HG02870 (cell line): ENCODE data around the gene GCSAM.
A peak's percentile ranks its signal among the peaks of the same experiment; 100 is the strongest.

ENCODE experiments used
- ATAC-seq: cut with Tn5 transposase; IDR thresholded peaks from one replicate; pipeline ENCODE4 v1.9.1; 2021; ENCODE audit warnings: mild to moderate bottlenecking, moderate library complexity; ENCODE audit not compliant: unreplicated experiment

GCSAM gene, protein sequence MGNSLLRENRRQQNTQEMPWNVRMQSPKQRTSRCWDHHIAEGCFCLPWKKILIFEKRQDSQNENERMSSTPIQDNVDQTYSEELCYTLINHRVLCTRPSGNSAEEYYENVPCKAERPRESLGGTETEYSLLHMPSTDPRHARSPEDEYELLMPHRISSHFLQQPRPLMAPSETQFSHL

DNA sequence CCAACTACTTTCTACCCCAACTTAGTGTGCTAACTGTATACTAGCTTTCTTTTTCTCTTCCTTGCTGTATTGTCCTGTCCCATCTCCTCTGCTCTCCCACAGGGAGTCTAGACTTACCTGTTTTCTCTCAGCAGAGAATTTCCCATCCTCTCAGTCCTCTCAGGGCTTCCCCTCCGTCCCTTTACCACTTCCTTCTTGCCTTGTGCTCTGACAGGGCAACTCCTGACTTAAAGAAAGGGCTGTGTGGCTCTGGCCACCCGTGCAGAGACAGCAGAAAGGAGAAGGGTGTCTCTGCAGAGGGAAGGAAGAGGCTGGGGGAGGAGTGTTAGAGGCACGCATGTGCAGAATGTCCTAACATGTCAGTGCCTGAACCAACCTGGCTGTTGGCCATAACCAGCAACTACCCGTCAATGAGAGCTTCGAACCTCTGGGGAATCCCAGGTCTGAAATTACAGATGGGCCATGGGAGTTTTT, at the start of gene GCSAM:
GCSAM (minus strand) TSS at position 274 of the 474 bp plus-strand sequence; CDS start at position 146, 128 bp downstream.
- peak; percentile 70 for ATAC-seq

DNA sequence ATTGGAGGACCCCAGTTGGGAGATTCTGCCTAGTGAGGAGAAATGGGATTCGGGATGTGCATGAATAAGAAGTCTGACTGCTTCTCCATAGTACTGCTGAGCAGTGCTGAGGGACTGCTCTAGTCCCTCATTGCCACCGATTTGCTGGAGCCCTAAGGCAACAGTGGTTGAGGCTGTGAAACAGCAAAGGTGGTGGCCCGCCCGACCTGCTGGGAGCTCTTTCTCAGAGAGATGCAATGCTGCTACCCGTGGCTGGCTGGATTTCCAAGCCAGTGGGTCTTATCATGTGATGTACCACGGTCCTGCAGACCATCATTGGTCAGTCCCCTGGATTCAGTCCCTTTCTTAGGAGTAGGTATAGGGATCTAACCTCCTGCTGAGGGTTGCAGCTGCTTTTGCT, 42.6 kb upstream of the GCSAM start:
- ATAC-seq: no peak

GRCh38 chr3:112175037-112175436, 42.0 kb upstream of the GCSAM start:
- no peak for ATAC-seq

GRCh38 chr3:112171144-112171543, 38.1 kb upstream of the GCSAM start:
- no peak for ATAC-seq

- ATAC-seq: no peak
Observed at GRCh38 chr3:112170046-112170445, 37.0 kb upstream of the GCSAM start.

DNA sequence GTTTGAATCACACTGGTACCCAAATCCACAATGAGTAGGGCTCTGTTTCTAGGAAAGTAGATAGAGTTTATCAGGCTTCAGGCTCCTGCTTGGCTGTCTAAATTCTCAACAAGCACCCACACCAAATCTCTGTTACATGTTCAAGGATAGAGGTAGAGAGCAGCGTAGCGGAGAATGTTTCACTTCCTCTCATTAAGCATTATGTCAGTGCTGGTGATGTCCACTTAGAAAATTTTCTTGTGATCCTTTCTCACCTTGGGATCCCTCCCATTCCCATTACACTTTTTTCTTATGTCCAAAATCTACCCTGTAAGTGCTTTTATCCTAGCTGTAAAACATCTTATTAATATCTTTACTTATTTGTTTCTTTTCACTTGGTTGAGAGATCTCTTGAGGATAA, 34.7 kb upstream of the GCSAM start:
- peak; percentile 97 for ATAC-seq

- no peak for ATAC-seq
Observed at GRCh38 chr3:112149136-112149535, 16.1 kb upstream of the GCSAM start.

DNA sequence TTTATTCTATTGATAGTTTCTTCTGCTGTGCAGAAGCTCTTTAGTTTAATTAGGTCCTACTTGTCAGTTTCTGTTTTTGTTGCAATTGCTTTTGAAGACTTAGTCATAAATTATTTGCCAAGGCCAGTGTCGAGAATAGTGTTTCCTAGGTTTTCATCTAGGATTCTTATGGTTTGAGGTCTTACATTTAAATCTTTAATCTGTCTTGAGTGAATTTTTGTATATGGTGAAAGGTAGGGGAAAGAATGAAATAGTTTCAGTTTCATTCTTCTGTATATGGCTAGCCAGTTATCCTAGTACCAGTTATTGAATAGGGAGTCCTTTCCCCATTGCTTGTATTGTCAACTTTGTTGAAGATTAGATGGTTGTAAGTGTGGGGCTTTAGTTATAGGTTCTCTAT, 10.6 kb upstream of the GCSAM start:
- ATAC-seq: no peak

- no peak for ATAC-seq
Observed at GRCh38 chr3:112143251-112143650, 10.2 kb upstream of the GCSAM start.

GRCh38 chr3:112141293-112141692, 8.2 kb upstream of the GCSAM start:
- no peak for ATAC-seq

GRCh38 chr3:112140584-112140983, 7.5 kb upstream of the GCSAM start:
- ATAC-seq: no peak

GRCh38 chr3:112138219-112138969, 5.3 kb upstream of the GCSAM start:
- ATAC-seq: no peak

- no peak for ATAC-seq
Observed at GRCh38 chr3:112137781-112138180, 4.7 kb upstream of the GCSAM start.

- ATAC-seq: peak; percentile 26
Observed at GRCh38 chr3:112136959-112137693, 4.1 kb upstream of the GCSAM start.

GRCh38 chr3:112136046-112136445, 3.0 kb upstream of the GCSAM start:
- ATAC-seq: no peak

DNA sequence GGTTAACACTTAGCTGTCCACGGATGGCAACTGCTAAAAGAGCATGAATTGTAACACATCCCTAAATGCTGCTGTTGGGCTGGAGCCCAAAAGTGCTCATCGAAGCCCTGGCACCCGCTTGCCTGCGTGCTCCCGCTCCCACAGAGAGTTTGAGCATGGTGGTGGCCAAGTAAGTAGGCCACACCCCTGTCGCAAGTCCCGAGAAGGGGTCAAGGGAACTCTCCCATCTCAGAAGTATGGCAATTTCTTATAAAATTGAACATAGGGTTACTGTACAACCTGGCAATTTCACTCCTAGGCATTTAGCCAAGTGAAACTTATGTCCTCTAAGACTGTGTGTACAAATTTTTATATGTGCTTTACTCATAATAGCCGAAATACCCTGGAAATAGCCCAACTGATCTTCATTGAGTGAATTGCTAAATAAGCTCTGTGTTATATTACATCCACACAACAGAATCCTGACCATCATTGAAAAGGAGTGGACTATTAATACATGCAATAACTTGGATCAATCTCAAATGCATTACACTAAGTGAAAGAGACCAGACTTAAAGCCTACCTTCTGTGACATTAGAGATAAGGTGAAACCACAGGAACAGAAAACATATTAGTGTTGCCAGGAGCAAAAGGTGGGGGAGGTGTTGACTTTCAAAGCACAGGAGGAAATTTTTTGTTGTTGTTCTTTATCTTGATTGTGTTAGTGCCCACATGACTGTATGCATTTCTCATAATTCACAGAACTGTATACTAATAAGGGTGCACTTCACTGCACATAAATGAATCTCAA, 1.5 kb upstream of the GCSAM start:
- no peak for ATAC-seq

- no peak for ATAC-seq
Observed at GRCh38 chr3:112133626-112134334, 732 bp upstream of the GCSAM start.

GRCh38 chr3:112132554-112132953, 494 bp downstream of the GCSAM start:
- ATAC-seq: no peak

DNA sequence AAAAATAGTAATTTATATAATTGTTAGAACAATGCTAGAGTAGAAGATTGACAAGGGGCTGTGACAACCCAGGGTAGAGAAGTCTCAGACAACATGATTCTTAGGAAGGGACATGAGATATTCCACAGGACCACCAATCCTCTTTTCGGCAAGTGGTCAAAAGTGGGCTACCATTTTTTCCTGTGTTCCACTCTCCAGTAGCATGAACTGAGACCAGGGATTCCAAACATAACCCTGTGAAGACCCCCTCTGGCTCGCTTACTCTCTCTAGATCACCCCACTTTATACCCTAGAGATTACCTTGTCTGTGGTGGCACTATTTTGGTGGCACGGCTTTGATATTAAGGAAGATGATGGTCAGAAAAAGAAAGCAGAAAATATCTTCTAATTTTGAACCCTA, 960 bp downstream of the GCSAM start:
- ATAC-seq: no peak

- no peak for ATAC-seq
Observed at GRCh38 chr3:112131111-112131510, 1.9 kb downstream of the GCSAM start.

DNA sequence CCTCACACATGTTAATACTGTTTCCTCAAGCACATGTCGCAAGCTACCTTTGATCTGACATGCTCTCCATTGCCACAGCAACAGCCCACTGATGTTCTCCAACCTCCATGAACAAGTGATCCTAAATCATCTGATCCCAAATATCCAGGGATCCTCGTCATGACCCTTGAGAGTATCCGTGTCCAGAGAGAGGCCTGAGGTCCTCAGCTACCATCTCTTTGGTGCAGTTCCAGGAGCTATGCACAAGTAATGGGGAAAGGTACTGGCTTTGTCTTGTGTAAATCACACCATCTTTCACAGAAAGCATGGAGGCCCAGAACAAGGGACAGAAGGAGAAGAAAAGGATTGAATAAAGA, 2.4 kb downstream of the GCSAM start:
- ATAC-seq: no peak
